HG03354 (cell line): ENCODE data around the gene JARID2.

Source experiments
- ATAC-seq: cut with Tn5 transposase; IDR thresholded peaks from one replicate; pipeline ENCODE4 v1.9.1; 2021; ENCODE audit warnings: mild to moderate bottlenecking; ENCODE audit not compliant: unreplicated experiment, poor library complexity, severe bottlenecking

JARID2 gene

GRCh38 chr6:15518878-15519277, 273.0 kb downstream of the JARID2 start:
- no peak for ATAC-seq

- ATAC-seq: no peak
Observed at GRCh38 chr6:15519681-15520080, 273.8 kb downstream of the JARID2 start.

DNA sequence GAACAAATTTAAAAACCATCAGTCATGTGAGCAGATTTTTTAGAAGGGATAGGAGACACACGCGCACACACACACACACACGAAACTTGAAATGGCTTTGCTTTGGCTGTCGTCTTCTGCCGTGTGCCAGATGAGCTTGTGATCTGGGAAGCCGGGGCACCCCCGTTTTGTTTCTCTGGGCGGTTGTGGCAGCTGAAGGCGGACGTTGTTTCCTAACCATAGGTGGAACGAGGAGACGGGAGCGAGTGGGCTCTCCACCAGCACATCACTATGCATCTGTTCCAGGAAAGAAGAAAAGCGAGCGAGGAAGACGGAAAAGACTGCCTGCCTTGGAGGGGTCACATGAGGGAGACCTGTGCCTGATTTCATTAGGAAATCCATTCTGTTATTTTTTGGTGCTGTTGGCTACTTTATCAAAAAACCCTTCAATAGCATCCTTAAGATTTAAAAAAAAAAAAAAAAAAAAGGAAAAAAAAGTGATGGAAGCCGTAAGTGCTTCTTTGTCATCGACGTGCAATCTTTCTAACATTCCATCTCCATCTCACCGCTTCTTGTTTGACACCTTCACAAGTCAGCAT, 274.8 kb downstream of the JARID2 start:
- no peak for ATAC-seq

- no peak for ATAC-seq
Observed at GRCh38 chr6:15521582-15521981, 275.7 kb downstream of the JARID2 start.

DNA sequence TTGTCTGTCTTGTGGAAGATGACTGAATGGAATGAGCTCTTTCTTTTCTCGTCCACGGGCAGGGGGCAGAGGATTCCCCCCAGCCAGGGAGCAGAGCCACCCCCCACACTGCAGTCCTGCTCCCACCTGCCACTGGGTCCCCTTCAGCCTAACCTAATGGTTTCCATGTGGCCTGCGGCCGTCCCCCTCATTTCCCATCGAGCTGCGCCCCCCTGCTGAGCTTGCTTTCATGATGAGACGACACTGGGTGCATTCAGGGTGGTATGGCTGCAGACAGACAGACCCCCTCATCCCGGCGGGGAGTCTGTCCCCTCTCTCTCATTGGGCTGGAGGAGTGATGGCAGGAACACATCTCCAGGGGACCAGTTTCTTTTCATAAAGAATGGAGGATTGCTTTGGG, 276.2 kb downstream of the JARID2 start:
- ATAC-seq: no peak

GRCh38 chr6:15522427-15522826, 276.6 kb downstream of the JARID2 start:
- ATAC-seq: no peak

DNA sequence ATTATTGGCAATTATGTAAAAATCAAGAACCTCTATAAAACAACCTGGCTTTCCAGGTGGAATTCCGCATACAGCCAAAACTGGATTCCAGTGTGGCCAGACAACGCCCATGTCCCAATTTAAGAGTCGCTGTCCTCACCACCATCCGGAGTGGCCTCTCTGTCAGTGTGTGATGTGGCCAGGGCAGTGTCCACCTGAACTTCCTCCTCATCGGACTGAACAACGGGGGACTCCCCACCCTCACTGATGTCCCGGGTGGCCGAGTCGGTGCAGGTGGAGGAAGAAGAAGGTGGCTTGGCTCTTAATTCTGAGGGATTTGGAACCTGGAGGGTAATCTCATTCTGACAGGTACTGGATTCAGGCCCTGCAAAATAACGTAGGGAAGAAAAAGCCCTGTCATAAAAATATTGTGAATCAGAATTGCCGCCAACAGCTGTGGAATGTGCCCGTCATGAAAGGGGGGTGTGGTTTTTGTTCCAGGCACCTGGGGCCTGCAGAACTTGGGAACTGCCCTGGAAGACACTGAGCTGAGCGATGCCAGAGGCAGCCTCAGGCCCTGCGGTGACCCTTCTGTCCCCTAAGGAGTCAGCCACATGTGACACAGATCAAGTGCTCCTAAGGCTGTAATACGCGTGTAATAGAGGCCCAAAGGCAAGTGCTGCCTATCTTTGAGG, 277.1 kb downstream of the JARID2 start:
- ATAC-seq: no peak

DNA sequence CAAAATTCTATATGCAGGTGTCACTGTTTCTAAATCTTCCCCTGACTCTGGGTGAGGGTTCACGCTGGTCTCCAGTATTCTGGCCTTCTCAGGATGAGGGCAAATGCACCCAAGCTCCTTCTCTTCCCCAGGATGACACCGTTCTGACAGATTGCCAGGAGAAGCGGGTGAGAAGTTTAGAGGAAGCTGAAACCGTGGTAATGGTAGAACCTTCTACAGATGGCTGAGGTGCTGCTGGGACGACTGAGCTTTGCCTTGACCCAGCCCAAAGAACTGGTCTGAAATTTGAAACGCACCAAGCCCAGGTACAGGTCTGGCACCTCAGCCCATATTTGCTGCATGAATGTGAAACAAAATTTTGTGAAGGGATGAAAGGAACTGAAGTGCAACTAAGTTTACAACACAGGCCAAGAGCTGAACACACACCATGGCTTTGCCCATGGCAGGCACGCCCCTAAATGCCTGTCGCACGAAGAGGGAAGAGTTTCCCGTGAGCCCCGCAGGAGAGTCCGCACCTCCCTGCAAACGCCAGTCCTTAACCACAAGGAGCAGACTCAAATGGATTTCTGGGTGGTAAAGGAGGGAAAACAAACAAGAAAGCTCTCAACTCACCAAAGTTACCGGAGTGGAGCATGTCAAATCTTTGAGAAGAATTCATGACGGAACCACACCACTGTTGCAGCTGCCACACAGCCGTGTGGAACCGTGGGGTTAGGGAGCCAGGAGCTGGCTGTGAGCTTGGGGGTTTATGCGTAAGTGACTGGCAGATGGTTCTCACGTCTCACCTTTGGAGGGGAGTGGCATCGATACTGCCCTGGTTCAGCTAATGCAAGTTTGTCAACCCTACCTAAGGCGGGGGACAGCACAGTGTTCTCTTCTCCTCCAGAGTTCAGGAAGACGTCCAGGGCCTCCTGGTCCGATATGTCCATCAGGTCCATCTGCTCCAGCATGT, 278.1 kb downstream of the JARID2 start:
- ATAC-seq: no peak

DNA sequence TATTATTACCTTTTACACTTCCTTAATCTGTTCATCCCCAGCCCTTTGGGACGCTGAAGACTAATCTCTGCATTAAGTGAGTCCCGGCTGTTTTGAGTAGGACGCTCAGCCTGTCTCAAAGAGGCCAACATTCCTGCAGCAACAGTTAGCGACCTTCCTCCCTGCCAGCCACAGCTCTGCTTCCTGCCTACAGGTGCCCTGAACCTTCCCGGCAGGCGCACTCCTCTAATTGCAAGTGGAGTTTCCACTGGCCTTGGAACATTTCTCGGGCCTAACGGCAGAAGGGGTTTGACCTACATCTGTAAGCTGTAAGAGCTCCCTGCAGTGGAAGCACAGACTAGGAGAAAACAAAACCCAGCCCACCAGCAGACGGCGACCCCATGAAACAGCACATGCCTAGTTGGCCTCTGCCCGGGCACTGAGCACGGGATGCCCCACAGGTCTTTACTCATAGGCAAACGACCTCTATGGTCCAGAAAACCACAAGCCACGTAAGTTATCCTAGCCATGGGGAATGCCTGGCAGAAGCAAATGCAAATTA, 279.1 kb downstream of the JARID2 start:
- ATAC-seq: no peak

- no peak for ATAC-seq
Observed at GRCh38 chr6:15526212-15526701, 280.4 kb downstream of the JARID2 start.

DNA sequence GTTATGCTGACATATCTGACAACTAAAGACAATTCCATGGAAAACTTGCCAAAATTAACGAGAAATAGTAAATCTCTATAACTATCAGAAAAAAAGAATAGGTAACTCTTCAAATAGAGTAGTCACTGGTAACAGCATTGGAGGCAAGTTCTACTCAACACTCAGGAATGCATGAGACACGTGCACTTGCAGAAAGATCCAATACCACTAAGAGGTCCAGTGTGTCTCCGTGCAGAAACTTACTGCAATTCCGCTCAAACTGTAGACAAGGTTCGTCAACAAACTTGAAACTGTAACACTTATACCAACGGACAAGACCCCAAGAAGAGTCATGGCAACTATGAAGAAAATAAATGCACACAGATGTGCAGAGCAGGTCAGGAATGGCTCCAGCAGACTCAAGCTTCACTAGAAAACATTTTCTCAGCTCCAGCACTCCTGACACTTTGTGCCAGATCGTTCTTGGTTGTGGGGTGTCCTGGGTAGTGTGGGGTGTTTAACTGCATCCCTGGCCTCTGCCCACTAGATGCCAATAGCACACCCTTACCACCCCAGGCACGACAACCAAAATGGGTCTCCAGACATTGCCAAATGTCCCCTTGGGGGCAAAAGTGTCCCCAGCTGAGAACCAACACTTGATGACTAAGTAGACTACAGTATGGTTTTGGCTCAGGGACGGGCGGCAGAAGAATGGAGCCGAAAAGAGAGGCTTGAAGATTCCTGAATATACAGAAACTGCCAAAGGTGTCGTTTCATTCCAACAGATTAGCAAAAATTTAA, 282.2 kb downstream of the JARID2 start:
- ATAC-seq: no peak

- no peak for ATAC-seq
Observed at GRCh38 chr6:15528870-15529269, 283.0 kb downstream of the JARID2 start.

DNA sequence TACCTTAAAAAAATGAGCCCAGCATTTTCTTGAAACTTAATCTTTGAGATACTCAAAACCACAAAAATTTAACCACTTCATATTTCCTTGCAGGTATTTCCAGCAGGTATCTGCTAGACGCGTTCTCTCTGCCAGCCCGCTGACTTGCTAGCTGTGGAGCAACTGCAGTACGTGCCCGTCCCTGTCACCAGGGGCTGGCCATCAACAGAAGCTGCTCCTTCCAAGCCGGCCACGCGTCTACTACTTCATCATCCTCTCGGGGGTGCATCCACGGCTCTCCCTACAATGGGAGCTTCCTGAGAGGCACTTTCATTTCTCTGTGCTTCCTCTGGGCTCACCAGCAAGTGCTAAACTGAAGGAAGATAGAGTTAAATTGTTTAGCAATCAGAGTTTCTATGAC, 284.5 kb downstream of the JARID2 start:
- no peak for ATAC-seq

DNA sequence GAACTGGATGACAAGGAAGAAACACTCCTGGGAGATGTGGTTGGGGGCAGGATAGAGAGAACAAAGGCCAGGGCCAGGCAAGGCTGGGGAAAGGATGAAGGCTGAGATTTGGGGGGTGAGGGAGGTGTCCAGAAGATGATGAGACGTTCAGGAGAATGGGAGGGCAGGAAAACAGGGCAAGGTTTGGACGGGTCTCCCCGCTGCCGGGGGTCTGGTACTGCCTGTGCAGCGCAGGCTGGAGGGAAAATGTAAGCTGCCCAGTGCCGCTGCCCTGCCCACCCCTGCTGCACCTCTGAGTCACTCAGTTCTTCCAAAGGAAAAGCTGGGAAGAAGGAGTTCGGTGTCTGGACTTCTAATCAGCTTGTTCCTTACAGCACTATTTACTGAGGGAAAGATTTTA, 286.1 kb downstream of the JARID2 start:
- no peak for ATAC-seq

DNA sequence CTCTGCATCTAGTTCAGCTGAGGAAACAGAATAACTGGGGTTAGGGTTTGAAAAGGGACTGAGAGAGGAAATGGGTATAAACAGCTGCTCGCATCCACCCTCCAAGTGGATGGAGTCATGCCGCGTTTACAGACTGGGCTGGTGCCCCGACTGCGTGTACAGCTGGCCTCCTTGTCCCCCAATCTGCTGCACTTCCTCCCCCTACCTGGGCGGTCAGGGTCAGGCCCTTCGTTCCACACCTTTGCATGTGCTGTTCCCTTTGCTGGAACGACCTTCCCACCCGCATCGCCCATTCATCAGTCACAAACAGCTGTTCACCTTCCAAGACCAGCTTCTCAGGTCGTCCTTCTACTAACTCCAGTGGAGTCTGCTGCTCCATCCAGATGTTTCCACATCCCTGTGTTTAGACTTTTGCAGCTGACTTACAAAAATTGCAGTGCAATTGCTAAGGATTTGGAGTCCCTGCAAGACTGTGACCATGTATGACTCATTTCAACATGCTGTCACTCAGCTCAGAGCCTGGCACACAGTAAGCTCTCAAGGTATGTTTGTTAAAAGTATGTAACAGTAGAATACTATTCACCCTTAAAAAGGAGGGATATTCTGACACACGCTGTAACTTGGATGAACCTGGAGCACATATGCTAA, 287.6 kb downstream of the JARID2 start:
- no peak for ATAC-seq

- no peak for ATAC-seq
Observed at GRCh38 chr6:15534974-15535373, 289.1 kb downstream of the JARID2 start.

GRCh38 chr6:15535495-15536197, 289.8 kb downstream of the JARID2 start:
- ATAC-seq: no peak

- ATAC-seq: no peak
Observed at GRCh38 chr6:15536198-15536955, 290.5 kb downstream of the JARID2 start.
